Common myeloid progenitor, CD34-positive (primary cell): ENCODE results near the gene NPM1.
"Not testable (repeated sequence)": the region's sequence is repeated elsewhere in the genome, so short reads cannot be mapped to it uniquely, and the experiment has no call there.

Source experiments
- CTCF ChIA-PET: fragments of 350-600 bp; sonication (Branson Sonifier 250); formaldehyde crosslinking; loops from one replicate; lab custom pipeline; 2021; ENCODE audit warnings: antibody characterized with exemption; lab: Charles Lee
- POLR2A ChIA-PET: fragments of 350-600 bp; sonication (Branson Sonifier 250); formaldehyde crosslinking; loops from one replicate; lab custom pipeline; 2021; ENCODE audit warnings: antibody characterized with exemption; lab: Charles Lee
- DNase-seq, 3 donors: peaks; one replicate each; pipeline versions ENCODE4 v3.0.0 to v3.0.0-alpha.2; 2013
- H3K27ac ChIP-seq, 2 experiments: 1 replicate in 1 of 2; 2 replicates in 1 of 2; pipeline ENCODE4 v1.7.0; 2013; ENCODE audit warnings: inconsistent platforms in 2 of 2, low read length in 2 of 2, mild to moderate bottlenecking in 2 of 2, low read depth in 1 of 2, moderate library complexity in 1 of 2; ENCODE audit not compliant: severe bottlenecking in 2 of 2, insufficient read depth in 1 of 2, poor library complexity in 1 of 2
- H3K27me3 ChIP-seq, 5 experiments: replicated peaks in 2 of 5; 1 replicate in 3 of 5; 2 replicates in 2 of 5; pipeline versions ENCODE4 v1.6.1 to v1.7.0; 2013; ENCODE audit warnings: low read length in 4 of 5, mild to moderate bottlenecking in 2 of 5, moderate library complexity in 2 of 5, inconsistent platforms in 1 of 5; ENCODE audit not compliant: insufficient read depth in 5 of 5, control insufficient read depth in 4 of 5
- H3K36me3 ChIP-seq, 4 experiments: 1 replicate in 2 of 4; 2 replicates in 2 of 4; pipeline versions ENCODE4 v1.6.1 to v1.7.0; 2013; ENCODE audit warnings: low read length in 3 of 4, control low read depth in 1 of 4, mild to moderate bottlenecking in 1 of 4; ENCODE audit not compliant: control insufficient read depth in 4 of 4, insufficient read depth in 4 of 4
- H3K4me1 ChIP-seq, 4 experiments: 1 replicate in 3 of 4; 2 replicates in 1 of 4; pipeline versions ENCODE4 v1.6.1 to v1.7.1; 2013; ENCODE audit warnings: low read length in 3 of 4, mild to moderate bottlenecking in 3 of 4, control low read depth in 1 of 4, inconsistent platforms in 1 of 4, moderate library complexity in 1 of 4; ENCODE audit not compliant: control insufficient read depth in 4 of 4, insufficient read depth in 4 of 4; ENCODE audit errors: control extremely low read depth in 1 of 4
- H3K4me3 ChIP-seq, 7 experiments: 1 replicate in 4 of 7; 2 replicates in 3 of 7; pipeline versions ENCODE4 v1.5.1 to v1.7.0; 2013; ENCODE audit warnings: mild to moderate bottlenecking in 7 of 7, low read length in 6 of 7, moderate library complexity in 6 of 7, inconsistent platforms in 2 of 7, low read depth in 2 of 7, control low read depth in 1 of 7; ENCODE audit not compliant: insufficient read depth in 4 of 7, control insufficient read depth in 1 of 7; ENCODE audit errors: extremely low read depth in 1 of 7
- H3K9me3 ChIP-seq, 5 experiments: 1 replicate in 4 of 5; 2 replicates in 1 of 5; pipeline versions ENCODE4 v1.6.1 to v1.7.1; 2013; ENCODE audit warnings: low read length in 4 of 5, mild to moderate bottlenecking in 2 of 5, inconsistent platforms in 1 of 5, low read depth in 1 of 5, moderate library complexity in 1 of 5; ENCODE audit not compliant: control insufficient read depth in 4 of 5, insufficient read depth in 2 of 5; ENCODE audit errors: control extremely low read depth in 1 of 5
- WGBS: methylation state at CpG from one replicate; pipeline ENCODE4 v1.1.5; 2013; ENCODE audit not compliant: insufficient coverage; 5-methylcytosine and 5-hydroxymethylcytosine counted together

NPM1 gene

GRCh38 chr5:171410181-171410580, 22.5 kb downstream of the NPM1 start:
- Histone ChIP-seq H3K27me3 (no peaks in the 10 kb centered on the region), H3K9me3 (no peaks in the 10 kb centered on the region), H3K27ac (no peak overlapping the region), H3K4me1 (peaks cover 0 to 31% (median 8%) of the 10 kb centered on the region in 4 experiments), H3K36me3 (peaks cover 21 to 80% (median 45%) of the 10 kb centered on the region in 4 experiments), H3K4me3 (no peak overlapping the region)
- peak in 2 of 3 donors; percentile 49 to 62 for DNase-seq
- CTCF ChIA-PET = interaction anchor here (1.4 to 2.2 kb wide), 3 partner anchors 8 to 18 kb away, joined by 3 to 5 read pairs (median 5); no protein-coding TSS in a partner anchor
- POLR2A ChIA-PET = no interaction called here
- no CpG with 5 or more reads among the region's 1 CpG for WGBS

- WGBS = 100% methylated on average over 4 of the region's 5 CpGs
- ChIA-PET CTCF (no interaction called here), POLR2A (no interaction called here)
- H3K27me3 ChIP-seq = no peaks in the 10 kb centered on the region
- H3K27ac ChIP-seq = no peak overlapping the region
- no peaks in the 10 kb centered on the region for H3K9me3 ChIP-seq
- peaks cover 16 to 60% (median 32%) of the 10 kb centered on the region in 4 experiments for H3K36me3 ChIP-seq
- H3K4me1 ChIP-seq = peaks cover 0 to 26% (median 8%) of the 10 kb centered on the region in 4 experiments
- DNase-seq = no peak
- no peak overlapping the region for H3K4me3 ChIP-seq
These were observed 24.5 kb downstream of the NPM1 start for GRCh38 chr5:171412186-171412585.

- H3K36me3 ChIP-seq = peaks cover 13 to 49% (median 25%) of the 10 kb centered on the region in 4 experiments
- WGBS = no CpG with 5 or more reads among the region's 3 CpGs
These were observed 25.7 kb downstream of the NPM1 start for GRCh38 chr5:171413153-171413910.

GRCh38 chr5:171413993-171414392, 26.3 kb downstream of the NPM1 start:
- DNase-seq, H3K27me3 ChIP-seq, POLR2A ChIA-PET, H3K9me3 ChIP-seq, H3K4me3 ChIP-seq, H3K27ac ChIP-seq: not testable (repeated sequence)
- no CpG with 5 or more reads among the region's 5 CpGs for WGBS
- H3K4me1 ChIP-seq = peaks cover 0 to 22% (median 13%) of the 10 kb centered on the region in 4 experiments
- H3K36me3 ChIP-seq = peaks cover 13 to 42% (median 24%) of the 10 kb centered on the region in 4 experiments
- CTCF ChIA-PET = interaction anchor here (0.7 to 3.9 kb wide), 5 partner anchors 10 to 497 kb away, joined by 3 to 20 read pairs (median 4); no protein-coding TSS in a partner anchor

More at GRCh38 chr5:171413153-171413910, 25.7 kb downstream of the NPM1 start:
- Histone ChIP-seq H3K4me3 (no peak overlapping the region), H3K27me3 (no peaks in the 10 kb centered on the region), H3K4me1 (peaks cover 0 to 22% (median 8%) of the 10 kb centered on the region in 4 experiments), H3K9me3 (no peaks in the 10 kb centered on the region), H3K27ac (no peak overlapping the region)
- DNase-seq = no peak
- CTCF ChIA-PET = interaction anchor here (0.7 to 3.9 kb wide), 5 partner anchors 10 to 498 kb away, joined by 3 to 20 read pairs (median 4); no protein-coding TSS in a partner anchor
- POLR2A ChIA-PET = no interaction called here

DNA sequence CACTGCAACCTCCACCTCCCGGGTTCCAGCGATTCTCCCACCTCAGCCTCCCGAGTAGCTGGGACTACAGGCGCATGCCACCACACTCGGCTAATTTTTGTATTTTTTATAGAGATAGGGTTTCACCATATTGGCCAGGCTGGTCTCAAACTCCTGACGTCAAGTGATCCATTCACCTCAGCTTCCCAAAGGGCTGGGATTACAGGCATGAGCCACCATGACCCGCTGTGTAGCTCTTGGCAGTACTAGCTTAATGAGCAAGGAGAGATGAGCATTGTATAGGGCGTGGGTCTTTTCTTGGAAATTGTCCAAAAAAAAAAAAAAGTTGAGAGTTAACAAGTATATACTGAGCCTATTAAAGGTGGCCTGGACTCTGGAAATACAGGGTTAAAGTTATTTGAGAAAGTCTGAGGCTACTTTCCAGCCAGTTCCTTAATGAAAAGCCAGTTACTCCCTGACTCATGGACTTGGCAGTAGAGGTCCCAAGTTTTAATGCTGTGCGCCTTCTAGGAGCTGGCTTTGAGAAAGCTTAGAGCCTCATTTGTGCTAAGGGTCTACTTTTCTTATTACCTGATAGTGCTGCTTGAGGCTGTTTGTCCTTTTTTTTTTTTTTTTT, 27.6 kb downstream of the NPM1 start:
- CTCF ChIA-PET = interaction anchor here (1.2 to 3.9 kb wide), 3 partner anchors 15 to 496 kb away, joined by 4 to 20 read pairs (median 11); no protein-coding TSS in a partner anchor
- peaks cover 0 to 6% (median 0%) of the 10 kb centered on the region in 5 experiments for H3K27me3 ChIP-seq
- DNase-seq = no peak

GRCh38 chr5:171416160-171417049, 28.8 kb downstream of the NPM1 start:
- ChIA-PET POLR2A (no interaction called here), CTCF (interaction anchor here (1.0 to 3.9 kb wide), 3 partner anchors 325 to 495 kb away, joined by 3 to 20 read pairs (median 11); no protein-coding TSS in a partner anchor)
- Histone ChIP-seq H3K27me3 (peaks cover 0 to 18% (median 5%) of the 10 kb centered on the region in 5 experiments), H3K4me1 (peaks cover 0 to 28% (median 25%) of the 10 kb centered on the region in 4 experiments), H3K27ac (no peak overlapping the region), H3K9me3 (no peaks in the 10 kb centered on the region), H3K4me3 (no peak overlapping the region), H3K36me3 (peaks cover 7 to 22% (median 13%) of the 10 kb centered on the region in 4 experiments)
- WGBS = 97% methylated on average over 6 of the region's 11 CpGs
- DNase-seq = no peak

More for the DNA sequence above, 27.6 kb downstream of the NPM1 start:
- no peak overlapping the region for H3K4me3 ChIP-seq
- peaks cover 10 to 31% (median 19%) of the 10 kb centered on the region in 4 experiments for H3K36me3 ChIP-seq
- POLR2A ChIA-PET = no interaction called here
- H3K9me3 ChIP-seq = no peaks in the 10 kb centered on the region
- H3K4me1 ChIP-seq = peaks cover 0 to 22% (median 18%) of the 10 kb centered on the region in 4 experiments
- no peak overlapping the region for H3K27ac ChIP-seq
- 100% methylated on average over 1 of the region's 9 CpGs for WGBS
